Measurements from ENCODE around the gene UBE3D. TPM values are rescaled to one million over a fixed set of nuclear protein-coding genes. Genes with fewer than 3 reads are reported as not detected.

UBE3D gene
- total RNA-seq, 6 experiments from 2014 or later: 2.7 to 7.0 (median 3.8) TPM

GRCh38 chr6:82843291-82843885 lies 222.3 kb downstream of the UBE3D start:
- DNase-seq: no peak

DNA sequence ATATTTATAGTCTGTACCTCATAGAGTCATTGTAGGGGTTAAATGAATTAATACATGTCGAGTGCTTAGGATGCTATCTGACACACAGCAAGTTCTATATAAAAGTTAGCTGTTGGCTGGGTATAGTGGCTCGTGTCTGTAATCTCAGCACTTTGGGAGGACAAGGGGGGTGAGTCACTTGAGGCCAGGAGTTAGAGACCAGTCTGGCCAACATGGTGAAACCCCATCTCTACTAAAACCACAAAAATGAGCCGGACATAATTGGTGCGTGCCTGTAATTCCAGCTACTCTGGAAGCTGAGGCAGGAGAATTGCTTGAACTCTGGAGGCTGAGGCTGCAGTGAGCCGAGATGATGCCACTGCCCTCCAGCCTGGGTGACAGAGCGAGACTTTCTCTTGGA lies 222.9 kb downstream of the UBE3D start:
- peak; percentile 94 for DNase-seq
- Mint-ChIP-seq H3K4me3 (peak overlapping the region; percentile 63), H3K27me3 (ENCODE audit: insufficient read depth) (no peaks in the 10 kb centered on the region; the same call in 1 of the 2 replicates), H3K27ac (peak overlapping the region; percentile 67), H3K4me1 (ENCODE audit: low read depth) (peaks cover 33% of the 10 kb centered on the region), H3K36me3 (ENCODE audit: low read depth) (no peaks in the 10 kb centered on the region), H3K9me3 (no peaks in the 10 kb centered on the region)
- TF ChIP-seq CTCF (IDR thresholded peaks at IDR 0.05): no peak

More at GRCh38 chr6:82843291-82843885, 222.3 kb downstream of the UBE3D start:
- Mint-ChIP-seq H3K27ac (peak overlapping the region; percentile 67), H3K36me3 (ENCODE audit: low read depth) (no peaks in the 10 kb centered on the region), H3K9me3 (no peaks in the 10 kb centered on the region), H3K4me1 (ENCODE audit: low read depth) (peaks cover 33% of the 10 kb centered on the region), H3K27me3 (ENCODE audit: insufficient read depth) (no peaks in the 10 kb centered on the region; the same call in none of the 2 replicates), H3K4me3 (peak overlapping the region; percentile 63)
- TF ChIP-seq CTCF (IDR thresholded peaks at IDR 0.05): no peak

Other genes with a start within 250 kb of the UBE3D start
- gene DOP1A, start 1.8 kb upstream of the UBE3D start, total RNA-seq (2021; fragmentation: NEBNext Ultra II Directional; extraction: Animal tissue kit (Norgen Biotek cat#: 25700)): 10 to 100 TPM in 5 of 6 experiments, 1 to 10 TPM in 1; 9.5 to 15.4 (median 13.2) TPM
- gene PGM3, start 127.4 kb upstream of the UBE3D start, total RNA-seq (2021; fragmentation: NEBNext Ultra II Directional; extraction: Animal tissue kit (Norgen Biotek cat#: 25700)): 100 to 1,000 TPM in 2 of 6 experiments, 10 to 100 TPM in 4; 97.4 to 103 (median 98.6) TPM
- 1 to 10 TPM; 4.0 to 5.1 (median 4.3) TPM for gene RWDD2A, start 127.5 kb upstream of the UBE3D start, total RNA-seq (2021; fragmentation: NEBNext Ultra II Directional; extraction: Animal tissue kit (Norgen Biotek cat#: 25700))